T-helper 22 cell (primary cell): Measurements from ENCODE around the gene RSBN1L.

Experiments
- DNase-seq: peaks from one replicate; pipeline ENCODE4 v3.0.0-alpha.2; 2020; ENCODE audit warnings: low read depth

Gene RSBN1L

GRCh38 chr7:77806425-77806824 is 110.2 kb downstream of the RSBN1L start:
- no peak for DNase-seq

GRCh38 chr7:77808517-77808916 is 112.3 kb downstream of the RSBN1L start:
- no peak for DNase-seq

DNA sequence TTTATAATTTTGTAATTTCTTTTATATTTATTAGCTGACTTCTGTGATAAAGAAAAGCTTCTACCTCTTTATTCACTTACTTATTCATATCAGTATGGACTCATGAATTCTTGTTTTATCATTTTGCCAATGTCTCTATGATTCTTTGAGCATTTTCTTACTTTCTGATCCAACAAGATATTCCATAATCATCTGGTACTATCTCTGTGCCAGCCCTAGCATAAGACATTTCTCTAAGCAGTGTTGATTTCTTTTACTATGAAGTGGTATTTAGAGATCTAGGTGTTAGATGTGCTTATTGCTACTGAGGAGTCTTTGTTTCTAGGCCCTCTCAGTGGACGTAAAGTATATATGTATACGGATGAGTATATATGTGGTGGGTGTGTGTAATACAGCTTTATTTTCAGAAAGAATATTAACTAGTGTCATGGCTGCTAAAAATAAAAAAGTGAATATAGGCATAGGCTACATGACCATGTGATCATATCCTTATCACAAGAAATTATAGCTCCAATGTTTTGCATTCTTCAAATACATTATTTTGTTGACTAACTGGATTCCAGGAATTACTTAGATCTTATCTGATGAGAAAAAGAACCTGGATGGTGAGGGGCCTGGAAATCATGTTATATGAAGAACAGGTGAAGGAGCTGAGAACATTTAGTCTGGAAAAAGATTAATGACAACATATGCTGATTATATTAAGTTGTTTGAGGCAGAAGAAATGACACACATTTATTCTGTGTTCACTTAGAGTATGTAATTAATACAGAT is 115.4 kb downstream of the RSBN1L start:
- DNase-seq = no peak

GRCh38 chr7:77812290-77812685 is 116.0 kb downstream of the RSBN1L start:
- DNase-seq = no peak

- DNase-seq = no peak
Measured at GRCh38 chr7:77813180-77813579, 116.9 kb downstream of the RSBN1L start.

- no peak for DNase-seq
Measured at GRCh38 chr7:77819021-77819420, 122.8 kb downstream of the RSBN1L start.

DNA sequence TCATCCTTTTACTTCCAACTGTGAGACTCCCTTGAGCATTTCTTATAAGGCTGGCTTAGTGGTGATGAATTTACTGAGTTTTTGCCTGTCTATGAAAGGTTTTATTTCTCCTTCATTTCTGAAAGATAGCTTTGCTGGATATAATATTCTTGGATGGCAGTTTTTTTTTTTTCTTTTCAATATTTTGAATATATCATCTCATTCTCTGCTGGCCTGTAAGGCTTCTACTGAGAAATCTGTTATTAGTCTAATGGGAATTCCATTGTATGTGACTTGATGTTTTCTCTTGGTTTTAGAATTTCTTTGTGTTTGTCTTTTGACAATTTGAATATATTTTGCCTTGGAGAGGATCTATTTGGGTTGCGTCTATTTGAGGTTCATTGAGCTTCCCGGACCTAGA is 124.7 kb downstream of the RSBN1L start:
- no peak for DNase-seq

- DNase-seq = no peak
Measured at GRCh38 chr7:77822269-77822668, 126.0 kb downstream of the RSBN1L start.

GRCh38 chr7:77823787-77824186 is 127.5 kb downstream of the RSBN1L start:
- no peak for DNase-seq

- no peak for DNase-seq
Measured at GRCh38 chr7:77824636-77825035, 128.4 kb downstream of the RSBN1L start.

DNA sequence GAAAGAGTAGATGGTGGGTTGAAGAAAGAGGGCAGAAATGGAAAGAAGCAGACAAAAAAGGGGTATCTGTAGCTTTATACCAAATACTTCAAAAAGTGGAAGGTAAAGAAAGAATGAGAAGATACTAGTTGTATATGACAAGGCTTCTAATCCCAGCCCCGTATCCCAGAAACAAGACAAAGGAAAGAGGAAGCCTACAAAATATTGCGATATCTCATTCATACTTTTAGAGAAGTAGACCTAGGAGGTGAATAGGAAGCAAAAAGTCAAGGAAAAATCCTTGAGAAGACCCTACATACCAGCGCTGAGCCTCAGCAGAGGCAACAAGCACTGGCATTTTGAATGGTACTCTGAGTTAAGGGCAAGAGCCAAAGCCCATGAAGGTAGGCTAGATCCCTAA is 128.9 kb downstream of the RSBN1L start:
- DNase-seq = no peak

DNA sequence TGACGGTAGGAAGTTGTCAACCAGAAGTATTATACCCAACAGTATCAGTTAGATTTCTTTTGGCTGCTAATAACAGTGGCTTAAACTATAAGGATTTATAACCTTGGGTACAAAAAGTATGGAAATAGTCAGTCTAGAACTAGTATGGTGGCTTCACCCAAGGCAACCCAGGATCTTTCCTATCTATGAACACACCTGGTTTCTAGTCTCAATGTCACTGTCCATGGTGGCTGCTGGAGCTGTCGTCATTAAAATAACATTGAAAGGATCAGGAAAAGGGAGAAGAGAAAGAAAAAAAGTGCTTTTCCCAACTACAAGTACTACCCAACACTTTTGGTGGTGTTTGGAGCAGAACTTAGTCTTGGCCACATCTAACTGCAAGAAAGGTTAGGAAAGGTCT is 130.0 kb downstream of the RSBN1L start:
- no peak for DNase-seq

DNA sequence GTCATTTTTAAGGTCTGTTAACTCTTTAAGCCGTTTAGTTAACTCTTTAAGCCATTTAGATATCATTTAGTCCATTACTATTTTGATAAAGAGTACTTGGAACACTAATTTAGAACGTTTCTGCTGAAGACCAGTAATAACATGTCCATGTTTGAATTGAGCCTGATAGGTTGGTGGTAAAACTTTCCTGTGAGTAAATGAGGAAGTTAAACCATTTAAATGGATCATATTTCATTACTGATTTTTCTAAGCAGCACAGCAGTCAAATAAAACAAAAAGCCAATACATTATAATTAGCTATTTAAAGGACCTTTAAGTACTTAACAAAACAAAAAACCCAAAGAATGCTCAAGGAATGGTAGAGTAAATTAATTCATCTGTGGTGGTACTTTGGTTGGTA is 131.7 kb downstream of the RSBN1L start:
- DNase-seq = no peak

GRCh38 chr7:77830649-77831355 is 134.5 kb downstream of the RSBN1L start:
- no peak for DNase-seq

GRCh38 chr7:77831481-77831880 is 135.2 kb downstream of the RSBN1L start:
- no peak for DNase-seq

DNA sequence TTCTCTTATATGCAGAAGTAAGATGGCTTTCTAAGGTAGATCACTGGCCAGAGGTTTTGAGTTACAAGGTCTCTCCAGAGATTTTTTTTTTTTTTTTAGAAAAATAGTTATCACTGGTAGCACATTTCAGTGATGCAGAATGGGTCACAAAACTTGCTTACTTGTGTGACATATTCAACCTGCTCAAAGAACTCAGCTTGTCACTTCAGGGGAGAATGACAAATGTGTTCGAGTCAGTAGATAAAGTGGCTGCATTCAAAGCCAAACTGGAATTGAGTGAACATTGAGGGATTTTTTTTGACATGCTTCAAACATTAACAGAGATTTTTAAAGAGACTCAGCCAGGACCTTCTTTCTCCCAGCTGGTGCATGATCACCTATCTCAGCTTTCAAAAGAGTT is 135.7 kb downstream of the RSBN1L start:
- no peak for DNase-seq
